ENCODE data around the gene WNK3. TPM values are rescaled to one million over a fixed set of nuclear protein-coding genes. Genes with fewer than 3 reads are reported as not detected.

WNK3 gene
- total and polyA plus RNA-seq, 2 experiments from 2014 or later, result 27.6 to 57.5 TPM

DNA sequence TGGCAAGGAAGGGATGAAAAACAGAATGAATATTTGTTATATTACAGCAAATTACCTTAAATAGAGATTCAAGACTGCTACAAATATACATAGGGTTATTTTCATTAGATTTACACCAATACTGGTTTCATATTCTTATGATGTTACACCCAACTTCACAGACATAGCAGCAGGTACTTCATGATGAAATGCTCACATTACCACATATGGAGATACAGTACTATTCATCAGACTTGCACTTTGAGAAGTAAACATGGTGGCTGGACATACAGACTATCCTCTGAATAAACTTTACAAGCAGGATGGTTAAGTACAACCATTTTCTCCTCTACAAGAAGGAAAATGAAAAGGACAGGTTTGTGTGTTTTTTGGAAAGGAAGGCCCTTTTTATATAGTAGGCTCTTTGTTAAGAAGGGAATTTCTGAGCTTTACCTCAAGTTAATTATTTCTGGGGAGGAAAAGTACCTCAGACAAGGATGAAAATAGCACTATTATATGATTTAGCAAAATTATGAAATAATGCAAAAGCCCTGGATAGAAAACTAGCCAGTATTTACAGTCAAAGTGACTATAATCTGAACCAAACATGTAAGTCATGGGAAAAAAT lies 162.8 kb downstream of the WNK3 start:
- Histone ChIP-seq H3K27ac (ENCODE audit: low read depth) (no peak overlapping the region), H3K4me1 (ENCODE audit: insufficient read depth) (peaks cover 13% of the 10 kb centered on the region), H3K27me3 (ENCODE audit: insufficient read depth) (no peaks in the 10 kb centered on the region), H3K4me2 (no peak overlapping the region), H3K36me3 (ENCODE audit: insufficient read depth) (no peaks in the 10 kb centered on the region), H2AFZ (no peak overlapping the region), H3K9me2 (ENCODE audit: insufficient read depth) (no peaks in the 10 kb centered on the region), H3F3A (replicated peaks; ENCODE audit: low read depth) (no peaks in the 10 kb centered on the region), H4K20me1 (replicated peaks; ENCODE audit: insufficient read depth) (no peaks in the 10 kb centered on the region), H3K4me3 (no peak overlapping the region), H3K79me2 (replicated peaks; ENCODE audit: insufficient read depth) (no peaks in the 10 kb centered on the region)
- peaks cover 2% of the 10 kb centered on the region for H3K27me3 Mint-ChIP-seq (ENCODE audit: insufficient read depth, low read depth, poor library complexity)
- peaks cover 10% of the 10 kb centered on the region; the same call in 2 of the 3 replicates for H3K4me1 Mint-ChIP-seq
- no peaks in the 10 kb centered on the region for H3K9me3 Mint-ChIP-seq
- H3K4me3 Mint-ChIP-seq, result no peak overlapping the region
- TF ChIP-seq NANOG (IDR thresholded peaks at IDR 0.05; ENCODE audit: borderline replicate concordance), result no peak
- no peak for TF ChIP-seq ZNF331 (CRISPR knock-in tag; IDR thresholded peaks at IDR 0.05; ENCODE audit: low read depth)
- TF ChIP-seq, protein P1, sequence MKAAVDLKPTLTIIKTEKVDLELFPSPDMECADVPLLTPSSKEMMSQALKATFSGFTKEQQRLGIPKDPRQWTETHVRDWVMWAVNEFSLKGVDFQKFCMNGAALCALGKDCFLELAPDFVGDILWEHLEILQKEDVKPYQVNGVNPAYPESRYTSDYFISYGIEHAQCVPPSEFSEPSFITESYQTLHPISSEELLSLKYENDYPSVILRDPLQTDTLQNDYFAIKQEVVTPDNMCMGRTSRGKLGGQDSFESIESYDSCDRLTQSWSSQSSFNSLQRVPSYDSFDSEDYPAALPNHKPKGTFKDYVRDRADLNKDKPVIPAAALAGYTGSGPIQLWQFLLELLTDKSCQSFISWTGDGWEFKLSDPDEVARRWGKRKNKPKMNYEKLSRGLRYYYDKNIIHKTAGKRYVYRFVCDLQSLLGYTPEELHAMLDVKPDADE (IDR thresholded peaks at IDR 0.05), result no peak
- TF ChIP-seq EZH2 (IDR thresholded peaks at IDR 0.05; ENCODE audit: low read depth, unreplicated experiment), result no peak
- no peak overlapping the region for H3K27ac Mint-ChIP-seq
- DNase-seq (ENCODE audit: low spot score) (no peak), ATAC-seq (no peak)
- no peaks in the 10 kb centered on the region; the same call in 2 of the 3 replicates for H3K36me3 Mint-ChIP-seq (ENCODE audit: low read depth)

DNA sequence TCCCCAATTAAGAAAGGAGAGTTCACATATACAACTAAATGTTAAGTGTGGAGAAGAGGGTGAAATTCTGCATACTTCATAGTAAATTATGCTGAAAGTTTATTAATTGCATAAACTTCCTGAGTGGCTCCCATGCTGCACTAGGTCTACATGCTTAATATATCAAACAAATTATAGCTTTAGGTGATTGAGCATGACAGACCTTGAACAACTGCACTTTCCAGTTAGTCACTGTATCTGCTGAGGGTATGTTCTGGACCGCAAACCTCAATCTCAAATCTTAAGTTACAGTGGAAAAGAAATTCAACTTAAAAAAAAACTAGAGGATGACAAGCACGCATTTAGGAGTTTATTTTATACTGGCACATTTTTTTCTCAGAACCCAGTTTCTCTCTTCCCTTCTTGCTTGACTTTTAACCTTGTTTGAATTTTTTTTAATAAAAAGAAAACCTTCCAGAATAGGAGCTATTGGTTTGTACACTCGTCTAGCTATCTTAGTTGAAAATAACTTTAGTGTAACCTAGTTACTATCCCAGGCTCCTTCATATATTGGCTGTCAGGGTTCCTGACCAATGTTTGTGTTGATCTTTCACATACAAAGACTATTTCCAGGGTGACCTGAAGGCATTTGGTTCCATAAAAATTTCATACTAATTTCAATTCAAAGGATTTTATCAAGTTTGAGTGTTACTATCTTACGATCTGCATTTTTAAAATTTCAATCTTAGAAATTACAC lies 164.6 kb downstream of the WNK3 start:
- peaks cover 6% of the 10 kb centered on the region for H3K4me1 ChIP-seq (ENCODE audit: insufficient read depth)
- Mint-ChIP-seq H3K36me3 (ENCODE audit: low read depth) (no peaks in the 10 kb centered on the region; the same call in 2 of the 3 replicates), H3K27ac (no peak overlapping the region), H3K9me3 (no peaks in the 10 kb centered on the region), H3K4me3 (no peak overlapping the region), H3K27me3 (ENCODE audit: insufficient read depth, low read depth, poor library complexity) (peaks cover 2% of the 10 kb centered on the region), H3K4me1 (peaks cover 2% of the 10 kb centered on the region; the same call in 2 of the 3 replicates)
- H3K36me3 ChIP-seq (ENCODE audit: insufficient read depth), result no peaks in the 10 kb centered on the region
- no peaks in the 10 kb centered on the region for H3F3A ChIP-seq (replicated peaks; ENCODE audit: low read depth)
- no peak overlapping the region for H3K4me2 ChIP-seq
- ATAC-seq, result no peak
- H3K9me2 ChIP-seq (ENCODE audit: insufficient read depth), result no peaks in the 10 kb centered on the region
- H3K79me2 ChIP-seq (replicated peaks; ENCODE audit: insufficient read depth), result no peaks in the 10 kb centered on the region
- no peaks in the 10 kb centered on the region for H4K20me1 ChIP-seq (replicated peaks; ENCODE audit: insufficient read depth)
- no peaks in the 10 kb centered on the region for H3K27me3 ChIP-seq (ENCODE audit: insufficient read depth)
- H3K27ac ChIP-seq (ENCODE audit: low read depth), result no peak overlapping the region
- TF ChIP-seq, protein P2, sequence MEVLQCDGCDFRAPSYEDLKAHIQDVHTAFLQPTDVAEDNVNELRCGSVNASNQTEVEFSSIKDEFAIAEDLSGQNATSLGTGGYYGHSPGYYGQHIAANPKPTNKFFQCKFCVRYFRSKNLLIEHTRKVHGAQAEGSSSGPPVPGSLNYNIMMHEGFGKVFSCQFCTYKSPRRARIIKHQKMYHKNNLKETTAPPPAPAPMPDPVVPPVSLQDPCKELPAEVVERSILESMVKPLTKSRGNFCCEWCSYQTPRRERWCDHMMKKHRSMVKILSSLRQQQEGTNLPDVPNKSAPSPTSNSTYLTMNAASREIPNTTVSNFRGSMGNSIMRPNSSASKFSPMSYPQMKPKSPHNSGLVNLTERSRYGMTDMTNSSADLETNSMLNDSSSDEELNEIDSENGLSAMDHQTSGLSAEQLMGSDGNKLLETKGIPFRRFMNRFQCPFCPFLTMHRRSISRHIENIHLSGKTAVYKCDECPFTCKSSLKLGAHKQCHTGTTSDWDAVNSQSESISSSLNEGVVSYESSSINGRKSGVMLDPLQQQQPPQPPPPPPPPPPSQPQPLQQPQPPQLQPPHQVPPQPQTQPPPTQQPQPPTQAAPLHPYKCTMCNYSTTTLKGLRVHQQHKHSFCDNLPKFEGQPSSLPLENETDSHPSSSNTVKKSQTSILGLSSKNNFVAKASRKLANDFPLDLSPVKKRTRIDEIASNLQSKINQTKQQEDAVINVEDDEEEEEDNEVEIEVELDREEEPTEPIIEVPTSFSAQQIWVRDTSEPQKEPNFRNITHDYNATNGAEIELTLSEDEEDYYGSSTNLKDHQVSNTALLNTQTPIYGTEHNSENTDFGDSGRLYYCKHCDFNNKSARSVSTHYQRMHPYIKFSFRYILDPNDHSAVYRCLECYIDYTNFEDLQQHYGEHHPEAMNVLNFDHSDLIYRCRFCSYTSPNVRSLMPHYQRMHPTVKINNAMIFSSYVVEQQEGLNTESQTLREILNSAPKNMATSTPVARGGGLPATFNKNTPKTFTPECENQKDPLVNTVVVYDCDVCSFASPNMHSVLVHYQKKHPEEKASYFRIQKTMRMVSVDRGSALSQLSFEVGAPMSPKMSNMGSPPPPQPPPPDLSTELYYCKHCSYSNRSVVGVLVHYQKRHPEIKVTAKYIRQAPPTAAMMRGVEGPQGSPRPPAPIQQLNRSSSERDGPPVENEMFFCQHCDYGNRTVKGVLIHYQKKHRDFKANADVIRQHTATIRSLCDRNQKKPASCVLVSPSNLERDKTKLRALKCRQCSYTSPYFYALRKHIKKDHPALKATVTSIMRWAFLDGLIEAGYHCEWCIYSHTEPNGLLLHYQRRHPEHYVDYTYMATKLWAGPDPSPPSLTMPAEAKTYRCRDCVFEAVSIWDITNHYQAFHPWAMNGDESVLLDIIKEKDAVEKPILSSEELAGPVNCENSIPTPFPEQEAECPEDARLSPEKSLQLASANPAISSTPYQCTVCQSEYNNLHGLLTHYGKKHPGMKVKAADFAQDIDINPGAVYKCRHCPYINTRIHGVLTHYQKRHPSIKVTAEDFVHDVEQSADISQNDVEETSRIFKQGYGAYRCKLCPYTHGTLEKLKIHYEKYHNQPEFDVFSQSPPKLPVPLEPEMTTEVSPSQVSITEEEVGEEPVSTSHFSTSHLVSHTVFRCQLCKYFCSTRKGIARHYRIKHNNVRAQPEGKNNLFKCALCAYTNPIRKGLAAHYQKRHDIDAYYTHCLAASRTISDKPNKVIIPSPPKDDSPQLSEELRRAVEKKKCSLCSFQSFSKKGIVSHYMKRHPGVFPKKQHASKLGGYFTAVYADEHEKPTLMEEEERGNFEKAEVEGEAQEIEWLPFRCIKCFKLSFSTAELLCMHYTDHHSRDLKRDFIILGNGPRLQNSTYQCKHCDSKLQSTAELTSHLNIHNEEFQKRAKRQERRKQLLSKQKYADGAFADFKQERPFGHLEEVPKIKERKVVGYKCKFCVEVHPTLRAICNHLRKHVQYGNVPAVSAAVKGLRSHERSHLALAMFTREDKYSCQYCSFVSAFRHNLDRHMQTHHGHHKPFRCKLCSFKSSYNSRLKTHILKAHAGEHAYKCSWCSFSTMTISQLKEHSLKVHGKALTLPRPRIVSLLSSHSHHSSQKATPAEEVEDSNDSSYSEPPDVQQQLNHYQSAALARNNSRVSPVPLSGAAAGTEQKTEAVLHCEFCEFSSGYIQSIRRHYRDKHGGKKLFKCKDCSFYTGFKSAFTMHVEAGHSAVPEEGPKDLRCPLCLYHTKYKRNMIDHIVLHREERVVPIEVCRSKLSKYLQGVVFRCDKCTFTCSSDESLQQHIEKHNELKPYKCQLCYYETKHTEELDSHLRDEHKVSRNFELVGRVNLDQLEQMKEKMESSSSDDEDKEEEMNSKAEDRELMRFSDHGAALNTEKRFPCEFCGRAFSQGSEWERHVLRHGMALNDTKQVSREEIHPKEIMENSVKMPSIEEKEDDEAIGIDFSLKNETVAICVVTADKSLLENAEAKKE (CRISPR knock-in tag; IDR thresholded peaks at IDR 0.05), result no peak
- TF ChIP-seq JUNB (IDR thresholded peaks at IDR 0.05; ENCODE audit: unreplicated experiment), result no peak
- no peak for TF ChIP-seq ZNF114 (CRISPR knock-in tag; IDR thresholded peaks at IDR 0.05)
- TF ChIP-seq, protein P3, sequence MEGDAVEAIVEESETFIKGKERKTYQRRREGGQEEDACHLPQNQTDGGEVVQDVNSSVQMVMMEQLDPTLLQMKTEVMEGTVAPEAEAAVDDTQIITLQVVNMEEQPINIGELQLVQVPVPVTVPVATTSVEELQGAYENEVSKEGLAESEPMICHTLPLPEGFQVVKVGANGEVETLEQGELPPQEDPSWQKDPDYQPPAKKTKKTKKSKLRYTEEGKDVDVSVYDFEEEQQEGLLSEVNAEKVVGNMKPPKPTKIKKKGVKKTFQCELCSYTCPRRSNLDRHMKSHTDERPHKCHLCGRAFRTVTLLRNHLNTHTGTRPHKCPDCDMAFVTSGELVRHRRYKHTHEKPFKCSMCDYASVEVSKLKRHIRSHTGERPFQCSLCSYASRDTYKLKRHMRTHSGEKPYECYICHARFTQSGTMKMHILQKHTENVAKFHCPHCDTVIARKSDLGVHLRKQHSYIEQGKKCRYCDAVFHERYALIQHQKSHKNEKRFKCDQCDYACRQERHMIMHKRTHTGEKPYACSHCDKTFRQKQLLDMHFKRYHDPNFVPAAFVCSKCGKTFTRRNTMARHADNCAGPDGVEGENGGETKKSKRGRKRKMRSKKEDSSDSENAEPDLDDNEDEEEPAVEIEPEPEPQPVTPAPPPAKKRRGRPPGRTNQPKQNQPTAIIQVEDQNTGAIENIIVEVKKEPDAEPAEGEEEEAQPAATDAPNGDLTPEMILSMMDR (conservative IDR thresholded peaks at IDR 0.05; ENCODE audit: low read depth in 2 of 2), result no peak
- no peak for TF ChIP-seq EZH2 (IDR thresholded peaks at IDR 0.05; ENCODE audit: low read depth, unreplicated experiment)
- no peak for TF ChIP-seq NANOG (IDR thresholded peaks at IDR 0.05; ENCODE audit: borderline replicate concordance)
- no peak for TF ChIP-seq ZNF331 (CRISPR knock-in tag; IDR thresholded peaks at IDR 0.05; ENCODE audit: low read depth)
- TF ChIP-seq, protein P1 (IDR thresholded peaks at IDR 0.05), result no peak
- no peak for TF ChIP-seq STAT1 (IDR thresholded peaks at IDR 0.05; ENCODE audit: unreplicated experiment)
- no peak overlapping the region for H2AFZ ChIP-seq
- no peak overlapping the region for H3K4me3 ChIP-seq
- DNase-seq (ENCODE audit: low spot score), result no peak
